GM19025 (cell line): ENCODE measurements around the gene RARS1.

Experiments used
- ATAC-seq: cut with Tn5 transposase; IDR thresholded peaks from one replicate; pipeline ENCODE4 v1.9.1; 2021; ENCODE audit warnings: mild to moderate bottlenecking, low read depth, moderate library complexity; ENCODE audit not compliant: unreplicated experiment

Gene RARS1

DNA sequence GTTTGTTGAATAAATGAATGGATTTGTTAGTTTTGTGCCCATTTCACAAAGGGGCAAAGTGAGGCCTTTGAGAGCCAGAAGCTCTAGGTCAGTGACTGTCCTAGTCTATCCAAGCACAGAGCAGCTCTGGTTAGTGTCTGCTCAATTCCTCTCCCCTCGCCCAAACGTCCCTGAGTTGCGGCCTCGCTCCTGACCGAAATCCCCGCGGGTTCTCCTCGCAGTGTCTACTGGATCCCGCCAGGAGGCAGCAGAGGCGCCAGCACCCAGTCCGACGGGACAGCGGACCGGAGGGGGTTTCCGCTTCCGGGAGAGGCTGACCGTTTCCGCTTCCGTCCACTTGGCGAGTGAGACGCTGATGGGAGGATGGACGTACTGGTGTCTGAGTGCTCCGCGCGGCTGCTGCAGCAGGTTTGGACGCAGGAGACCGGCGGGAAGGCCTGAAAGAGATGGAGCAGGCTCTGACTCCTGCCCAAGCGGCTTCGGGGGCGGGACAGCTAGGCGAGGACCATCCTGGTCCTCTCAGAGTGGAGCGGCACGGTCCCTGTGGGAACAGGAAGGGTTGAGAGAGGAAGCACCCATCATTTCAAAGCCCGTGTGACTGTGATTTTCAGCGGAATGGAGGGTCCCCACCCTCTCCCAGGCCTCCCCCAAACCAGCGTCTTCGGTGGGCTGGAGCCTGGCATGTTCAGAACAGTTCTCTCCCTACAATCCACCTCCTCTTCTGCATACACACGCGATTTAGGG is at the start of gene RARS1:
Gene RARS1, plus strand, starts transcription at position 336 of the 744 bp plus-strand sequence. Its CDS starts 28 bp downstream, at position 364.
- peak; percentile 71 for ATAC-seq

DNA sequence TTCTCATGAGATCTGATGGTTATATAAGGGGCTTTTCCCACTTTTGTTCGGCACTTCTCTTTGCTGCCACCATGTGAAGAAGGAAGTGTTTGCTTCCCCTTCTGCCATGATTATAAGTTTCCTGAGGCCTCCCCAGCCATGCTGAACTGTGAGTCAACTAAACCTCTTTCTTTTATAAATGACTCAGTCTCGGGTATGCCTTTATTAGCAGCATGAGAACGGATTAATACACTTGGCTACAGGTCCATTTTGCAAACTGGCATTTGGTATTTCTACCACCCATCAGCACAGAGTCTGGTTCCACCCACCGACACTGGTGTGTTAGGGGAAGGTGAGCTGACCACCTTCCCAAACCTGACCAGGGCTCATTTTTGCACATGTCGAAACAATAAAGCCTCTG is 47.9 kb upstream of the RARS1 start:
- ATAC-seq = no peak

DNA sequence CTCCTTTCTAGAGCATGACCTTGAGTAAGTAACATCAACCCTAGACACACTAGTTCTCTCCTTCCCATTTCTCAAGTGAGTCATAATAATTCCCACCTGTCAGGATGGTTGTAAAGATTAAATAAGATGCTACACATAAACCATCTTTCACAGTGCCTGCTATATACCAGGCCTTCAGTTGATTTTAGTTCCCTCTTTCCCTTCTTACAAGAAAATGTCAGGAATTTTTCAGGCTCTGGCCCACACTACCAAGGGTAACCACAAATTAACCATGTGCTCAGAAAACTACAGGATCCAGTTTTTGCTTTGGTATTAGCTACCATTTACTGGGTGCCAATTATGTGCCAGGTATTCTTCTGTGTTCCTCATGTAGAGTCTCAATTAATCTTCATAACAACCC is 42.7 kb upstream of the RARS1 start:
- ATAC-seq = no peak

- no peak for ATAC-seq
These were observed 42.1 kb upstream of the RARS1 start for GRCh38 chr5:168443950-168444700.

DNA sequence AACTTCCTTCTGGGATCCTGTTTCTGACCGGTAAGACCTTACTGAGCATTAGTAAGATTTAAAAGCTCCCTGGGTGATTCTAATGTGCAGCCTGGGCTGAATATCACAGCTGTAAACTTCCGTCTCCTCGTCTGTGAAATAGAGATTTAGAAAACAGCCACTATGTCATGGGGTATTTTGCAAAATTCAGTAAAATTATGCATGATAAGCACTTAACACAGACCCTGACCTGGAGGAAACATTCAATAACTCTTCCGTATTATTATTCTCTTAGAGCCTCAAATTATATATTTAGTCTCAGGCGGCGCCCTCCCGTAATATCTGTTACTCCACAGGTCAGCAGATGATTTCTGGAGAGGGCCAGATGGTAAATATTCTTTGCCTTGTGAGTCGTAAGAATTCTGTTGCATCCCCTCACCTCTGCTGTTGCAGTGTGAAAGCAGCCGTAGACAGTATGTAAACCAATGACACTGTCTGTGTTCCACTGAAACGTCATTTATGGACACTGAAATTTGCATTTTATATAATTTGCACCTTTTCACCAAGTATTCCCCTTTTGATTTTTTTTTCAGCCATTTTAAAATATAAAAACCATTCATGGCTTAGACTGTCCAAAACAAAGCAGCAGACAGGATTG is 39.2 kb upstream of the RARS1 start:
- ATAC-seq = no peak

DNA sequence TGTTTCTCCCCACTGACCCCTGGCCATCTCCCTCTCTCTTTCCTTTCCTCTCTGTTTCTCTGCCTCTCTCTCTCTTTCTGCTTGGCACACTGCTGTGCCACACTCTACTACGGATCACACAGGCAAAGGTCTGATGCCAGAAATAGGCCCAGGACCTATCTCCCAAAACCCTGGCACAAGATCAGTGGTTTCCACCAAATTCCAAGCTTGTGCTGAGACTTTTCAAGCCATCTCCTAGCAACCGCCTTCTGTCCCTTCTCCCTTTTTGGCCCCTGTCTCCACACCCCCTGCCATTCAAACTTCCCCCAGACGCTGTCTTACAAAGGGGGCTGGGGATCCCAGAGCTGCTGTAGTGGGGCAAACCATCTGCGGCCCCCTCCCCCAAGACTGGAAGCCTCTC is 38.5 kb upstream of the RARS1 start:
- ATAC-seq = no peak

DNA sequence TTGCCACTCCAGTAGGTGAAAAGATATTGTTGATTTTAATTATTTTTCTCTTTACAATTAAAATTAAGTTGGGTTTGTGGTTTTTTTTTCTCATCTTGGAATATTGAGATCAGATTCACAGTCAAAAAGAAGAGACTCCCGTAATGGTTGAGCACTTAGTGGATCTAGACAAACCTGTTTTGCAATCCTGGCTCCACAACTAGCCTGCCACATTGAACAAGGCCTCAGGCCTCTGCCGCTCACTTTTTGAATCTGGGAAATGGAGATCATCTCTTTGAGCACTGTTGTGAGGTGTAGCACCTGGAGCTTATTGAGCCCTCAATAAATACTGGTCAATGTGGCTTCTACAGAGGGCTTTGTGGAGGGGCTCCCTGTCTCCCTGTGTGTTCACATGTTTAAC is 37.1 kb upstream of the RARS1 start:
- no peak for ATAC-seq

- no peak for ATAC-seq
These were observed 34.7 kb upstream of the RARS1 start for GRCh38 chr5:168451565-168451964.

DNA sequence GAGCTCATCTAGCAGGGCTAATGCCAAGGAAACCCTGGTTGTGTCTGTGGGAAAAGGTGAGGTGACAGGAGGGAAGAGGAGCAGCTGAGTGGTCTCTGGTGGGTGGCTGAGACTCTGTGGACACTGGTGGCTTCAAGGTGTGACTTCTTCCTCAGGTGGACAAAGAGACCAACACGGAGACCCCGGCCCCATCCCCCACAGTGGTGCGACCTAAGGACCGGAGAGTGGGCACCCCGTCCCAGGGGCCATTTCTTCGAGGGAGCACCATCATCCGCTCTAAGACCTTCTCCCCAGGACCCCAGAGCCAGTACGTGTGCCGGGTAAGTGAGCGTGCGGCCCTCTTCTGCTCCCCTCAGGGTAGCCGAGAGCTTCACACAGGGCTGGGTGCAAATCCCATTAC is 31.1 kb upstream of the RARS1 start:
- no peak for ATAC-seq

DNA sequence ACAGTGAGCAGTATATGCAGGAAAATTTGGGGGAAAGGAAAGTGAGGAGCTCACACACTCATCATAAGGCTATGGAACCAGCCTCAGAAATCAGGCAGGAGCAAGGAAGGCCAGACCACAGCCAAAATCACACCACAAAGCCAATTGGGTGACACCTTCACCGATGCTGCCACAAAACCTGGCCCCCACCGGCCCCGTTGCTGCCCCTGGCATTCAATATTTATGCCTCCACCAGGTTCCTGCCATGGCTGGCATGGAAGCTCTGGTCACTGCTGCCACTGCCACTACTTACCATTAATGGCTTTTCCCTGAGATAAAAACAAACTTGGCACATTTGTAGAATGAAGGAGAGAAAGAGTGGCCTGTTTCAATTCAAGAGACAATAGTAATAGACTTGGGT is 28.7 kb upstream of the RARS1 start:
- no peak for ATAC-seq

- ATAC-seq = no peak
These were observed 25.7 kb upstream of the RARS1 start for GRCh38 chr5:168460606-168461005.

- no peak for ATAC-seq
These were observed 23.2 kb upstream of the RARS1 start for GRCh38 chr5:168463081-168463480.

GRCh38 chr5:168464214-168464613 is 22.1 kb upstream of the RARS1 start:
- ATAC-seq = no peak

GRCh38 chr5:168464641-168465040 is 21.6 kb upstream of the RARS1 start:
- ATAC-seq = no peak

GRCh38 chr5:168467755-168468330 is 18.4 kb upstream of the RARS1 start:
- no peak for ATAC-seq

- no peak for ATAC-seq
These were observed 17.4 kb upstream of the RARS1 start for GRCh38 chr5:168468836-168469235.

GRCh38 chr5:168469816-168470215 is 16.5 kb upstream of the RARS1 start:
- ATAC-seq = no peak

GRCh38 chr5:168471785-168472184 is 14.5 kb upstream of the RARS1 start:
- ATAC-seq = no peak

- ATAC-seq = no peak
These were observed 13.9 kb upstream of the RARS1 start for GRCh38 chr5:168472329-168472728.

- ATAC-seq = no peak
These were observed 12.0 kb upstream of the RARS1 start for GRCh38 chr5:168474319-168474718.

DNA sequence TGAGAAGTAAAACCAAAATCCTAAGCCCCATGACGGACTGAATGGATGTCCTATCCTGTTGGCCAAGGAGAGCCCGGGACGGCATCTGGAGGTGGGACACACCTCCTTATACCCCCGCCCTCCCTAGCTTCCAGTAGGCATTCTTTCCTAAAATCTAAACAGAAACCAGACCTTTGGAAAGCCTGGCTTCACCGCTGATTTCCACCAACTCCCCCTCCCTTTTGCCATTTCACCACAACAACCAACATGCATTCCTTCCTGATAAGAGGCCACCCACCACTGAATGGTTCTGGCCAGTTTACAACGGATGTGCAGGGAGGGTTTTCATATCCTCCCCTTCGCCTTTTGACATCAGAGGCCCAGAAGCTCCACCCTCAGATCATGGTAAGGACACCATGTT is 9.2 kb upstream of the RARS1 start:
- ATAC-seq = no peak
